Skin epidermis (tissue), 12 donors: ENCODE results near the gene FIGNL1.

Experiments used
- H3K27ac ChIP-seq, 21 experiments: fragments of 200-600 bp; sonication (generic) in 11 of 21; one replicate each; pipeline ENCODE4 v1.5.0; 2020; ENCODE audit warnings: mild to moderate bottlenecking in 3 of 21, inconsistent platforms in 2 of 21, moderate library complexity in 2 of 21
- H3K4me3 ChIP-seq, 7 experiments: fragments of 200-600 bp; sonication (generic) in 2 of 7; one replicate each; pipeline ENCODE4 v1.5.0; 2020; ENCODE audit warnings: inconsistent platforms in 2 of 7, mild to moderate bottlenecking in 2 of 7, moderate library complexity in 1 of 7

FIGNL1 gene

GRCh38 chr7:50436133-50436806, 13.9 kb downstream of the FIGNL1 start:
- Histone ChIP-seq H3K27ac (no peak overlapping the region), H3K4me3 (no peak overlapping the region)

- Histone ChIP-seq H3K27ac (no peak overlapping the region), H3K4me3 (no peak overlapping the region)
Observed at GRCh38 chr7:50431722-50432305, 18.3 kb downstream of the FIGNL1 start.

- no peak overlapping the region for H3K27ac ChIP-seq
Observed at GRCh38 chr7:50431316-50431715, 18.8 kb downstream of the FIGNL1 start.

GRCh38 chr7:50428911-50429310, 21.2 kb downstream of the FIGNL1 start:
- H3K4me3 ChIP-seq, result no peak overlapping the region
- no peak overlapping the region for H3K27ac ChIP-seq

More at GRCh38 chr7:50431316-50431715, 18.8 kb downstream of the FIGNL1 start:
- H3K4me3 ChIP-seq, result no peak overlapping the region

GRCh38 chr7:50427518-50427917, 22.6 kb downstream of the FIGNL1 start:
- H3K4me3 ChIP-seq, result no peak overlapping the region

GRCh38 chr7:50426280-50427045, 23.7 kb downstream of the FIGNL1 start:
- no peak overlapping the region for H3K27ac ChIP-seq
- no peak overlapping the region for H3K4me3 ChIP-seq

More at GRCh38 chr7:50427518-50427917, 22.6 kb downstream of the FIGNL1 start:
- H3K27ac ChIP-seq, result no peak overlapping the region

GRCh38 chr7:50425318-50425717, 24.8 kb downstream of the FIGNL1 start:
- H3K4me3 ChIP-seq, result no peak overlapping the region
- no peak overlapping the region for H3K27ac ChIP-seq

GRCh38 chr7:50423860-50424259, 26.3 kb downstream of the FIGNL1 start:
- Histone ChIP-seq H3K27ac (no peak overlapping the region), H3K4me3 (no peak overlapping the region)

- H3K27ac ChIP-seq, result no peak overlapping the region
- H3K4me3 ChIP-seq, result no peak overlapping the region
Observed at GRCh38 chr7:50422858-50423257, 27.3 kb downstream of the FIGNL1 start.

GRCh38 chr7:50421043-50421442, 29.1 kb downstream of the FIGNL1 start:
- Histone ChIP-seq H3K4me3 (no peak overlapping the region), H3K27ac (no peak overlapping the region)

GRCh38 chr7:50418526-50419290, 31.4 kb downstream of the FIGNL1 start:
- H3K4me3 ChIP-seq, result no peak overlapping the region

GRCh38 chr7:50418086-50418515, 32.0 kb downstream of the FIGNL1 start:
- Histone ChIP-seq H3K27ac (no peak overlapping the region), H3K4me3 (no peak overlapping the region)

More at GRCh38 chr7:50418526-50419290, 31.4 kb downstream of the FIGNL1 start:
- H3K27ac ChIP-seq, result no peak overlapping the region

GRCh38 chr7:50416527-50417182, 33.5 kb downstream of the FIGNL1 start:
- H3K4me3 ChIP-seq, result no peak overlapping the region

GRCh38 chr7:50415844-50416364, 34.2 kb downstream of the FIGNL1 start:
- H3K27ac ChIP-seq, result peak overlapping the region in 3 of 21 experiments; percentile 30 to 58 (median 53)

More at GRCh38 chr7:50416527-50417182, 33.5 kb downstream of the FIGNL1 start:
- H3K27ac ChIP-seq, result peak overlapping the region in 2 of 21 experiments; percentile 53 to 58

GRCh38 chr7:50413561-50413960, 36.6 kb downstream of the FIGNL1 start:
- Histone ChIP-seq H3K4me3 (no peak overlapping the region), H3K27ac (peak overlapping the region in 1 of 21 experiments; percentile 47)

More at GRCh38 chr7:50415844-50416364, 34.2 kb downstream of the FIGNL1 start:
- H3K4me3 ChIP-seq, result no peak overlapping the region

GRCh38 chr7:50412973-50413372, 37.2 kb downstream of the FIGNL1 start:
- Histone ChIP-seq H3K27ac (peak overlapping the region in 1 of 21 experiments; percentile 37), H3K4me3 (no peak overlapping the region)

GRCh38 chr7:50411332-50411731, 38.8 kb downstream of the FIGNL1 start:
- H3K4me3 ChIP-seq, result no peak overlapping the region
- peak overlapping the region in 3 of 21 experiments; percentile 17 to 27 (median 18) for H3K27ac ChIP-seq

GRCh38 chr7:50409856-50410745, 40.0 kb downstream of the FIGNL1 start:
- Histone ChIP-seq H3K4me3 (no peak overlapping the region), H3K27ac (peak overlapping the region in 5 of 21 experiments; percentile 17 to 51 (median 35))
